ENCODE measurements around the gene SMIM30.

- TF ChIP-seq POLR2AphosphoS5 (IDR thresholded peaks at IDR 0.05; ENCODE audit: borderline replicate concordance, low read depth, low read length) (no peak), EZH2 (IDR thresholded peaks at IDR 0.05) (no peak), FOXP2 (optimal IDR thresholded peaks at IDR 0.05; ENCODE audit: control extremely low read depth, extremely low read length, insufficient read depth) (no peak)
Observed at GRCh38 chr7:113071465-113071864, 46.9 kb downstream of the SMIM30 start.
